Transverse colon (tissue), 4 donors: ENCODE measurements around the gene CABLES2. TPM values are rescaled to one million over a fixed set of nuclear protein-coding genes. Genes with fewer than 3 reads are reported as not detected.

ENCODE experiments used
- DNase-seq: peaks from one replicate; pipeline ENCODE4 v3.0.0-alpha.2; 2019
- H3K27ac ChIP-seq, 4 donors: fragments of 200-600 bp; sonication (generic); 2 replicates each; pipeline ENCODE4 v1.5.1; 2016 to 2018; ENCODE audit warnings: inconsistent platforms in 4 of 4
- H3K27me3 ChIP-seq: fragments of 200-600 bp; sonication (generic); 2 replicates; pipeline ENCODE4 v1.5.1; 2017; ENCODE audit warnings: inconsistent platforms
- H3K36me3 ChIP-seq, 4 donors: fragments of 200-600 bp; sonication (generic); 2 replicates each; pipeline ENCODE4 v1.5.1; 2017 to 2019; ENCODE audit warnings: inconsistent platforms in 4 of 4
- H3K4me1 ChIP-seq, 4 donors: fragments of 200-600 bp; sonication (generic); 2 replicates each; pipeline ENCODE4 v1.5.1; 2017 to 2020; ENCODE audit warnings: inconsistent platforms in 4 of 4
- H3K4me3 ChIP-seq, 4 donors: fragments of 200-600 bp; sonication (generic); 1 replicate in 1 of 4; 2 replicates in 3 of 4; pipeline versions ENCODE4 v1.5.1 to v1.6.1; 2017 to 2019; ENCODE audit warnings: inconsistent platforms in 4 of 4
- H3K9me3 ChIP-seq, 2 donors: fragments of 200-600 bp; sonication (generic); 2 replicates each; pipeline ENCODE4 v1.5.1; 2017 to 2019; ENCODE audit warnings: inconsistent platforms in 2 of 2
- CTCF ChIP-seq, 5 experiments: fragments of 200-600 bp in 3 of 5; fragments of 450-650 bp in 2 of 5; sonication (generic) in 3 of 5; IDR thresholded peaks; 1 replicate in 2 of 5; 2 replicates in 3 of 5; pipeline ENCODE4 v1.5.1; 2016 to 2017; ENCODE audit warnings: antibody characterized with exemption in 5 of 5, inconsistent platforms in 3 of 5, mild to moderate bottlenecking in 2 of 5, moderate library complexity in 1 of 5
- EP300 ChIP-seq: sonication (generic); formaldehyde crosslinking; IDR thresholded peaks from one replicate; pipeline ENCODE4 v1.6.1; 2017; ENCODE audit warnings: antibody characterized with exemption, low read depth
- POLR2A ChIP-seq: fragments of 450-650 bp; IDR thresholded peaks from one replicate; pipeline ENCODE4 v1.6.1; 2016; ENCODE audit warnings: antibody characterized with exemption, mild to moderate bottlenecking, moderate library complexity
- POLR2AphosphoS5 ChIP-seq, 3 donors: sonication (generic); formaldehyde crosslinking; IDR thresholded peaks; one replicate each; pipeline ENCODE4 v1.6.1; 2016; ENCODE audit warnings: antibody characterized with exemption in 3 of 3
- WGBS, 2 donors: methylation state at CpG; one replicate each; pipeline ENCODE4 v1.1.5; 2018; ENCODE audit warnings: low coverage in 1 of 2; 5-methylcytosine and 5-hydroxymethylcytosine counted together
- in situ Hi-C, 4 donors: fragments of 200-750 bp; cut with MboI; loops; one replicate each; pipeline versions ENCODE4 v1.15.0 to v1.15.1; 2017; ENCODE audit warnings: low sequenced_read_pairs in 3 of 4, low pct_ligation_motif_present in 1 of 4, low pct_unique_long_range_greater_than_20kb in 1 of 4
- intact Hi-C: fragments of 100-400 bp; cut with DNase I; formaldehyde crosslinking; loops from one replicate; pipeline ENCODE4 v1.15.1; 2023; ENCODE audit warnings: low total_unique reads
- total RNA-seq, 4 donors: library from RNA; depleted of rRNA; stranded (reverse); fragments of >200 nt; gene quantifications; one replicate each; pipeline ENCODE4 v1.1.0, GENCODE V29; 2016

Gene CABLES2
- total RNA-seq, 4 donors from 2014 or later: 3.7 to 10.1 (median 8.5) TPM

- H3K36me3 ChIP-seq: no peaks in the 10 kb centered on the region
- no peak overlapping the region for H3K27ac ChIP-seq
- no peaks in the 10 kb centered on the region for H3K4me1 ChIP-seq
- no peak for TF ChIP-seq POLR2A
- TF ChIP-seq POLR2AphosphoS5 (IDR thresholded peaks at IDR 0.05): no peak
- TF ChIP-seq EP300: no peak
- TF ChIP-seq CTCF (IDR thresholded peaks at IDR 0.05): no peak
- in situ Hi-C loops (no loop called here), intact Hi-C loops (no loop called here)
- WGBS, 2 donors: 89% methylated on average over 26 of the region's 27 CpGs; no CpG with 5 or more reads in 1 of the 2 donors
- no peak overlapping the region for H3K4me3 ChIP-seq
- no peaks in the 10 kb centered on the region for H3K9me3 ChIP-seq
- no peaks in the 10 kb centered on the region for H3K27me3 ChIP-seq
- DNase-seq: no peak
Observed at GRCh38 chr20:62395311-62396242, 11.5 kb downstream of the CABLES2 start.

DNA sequence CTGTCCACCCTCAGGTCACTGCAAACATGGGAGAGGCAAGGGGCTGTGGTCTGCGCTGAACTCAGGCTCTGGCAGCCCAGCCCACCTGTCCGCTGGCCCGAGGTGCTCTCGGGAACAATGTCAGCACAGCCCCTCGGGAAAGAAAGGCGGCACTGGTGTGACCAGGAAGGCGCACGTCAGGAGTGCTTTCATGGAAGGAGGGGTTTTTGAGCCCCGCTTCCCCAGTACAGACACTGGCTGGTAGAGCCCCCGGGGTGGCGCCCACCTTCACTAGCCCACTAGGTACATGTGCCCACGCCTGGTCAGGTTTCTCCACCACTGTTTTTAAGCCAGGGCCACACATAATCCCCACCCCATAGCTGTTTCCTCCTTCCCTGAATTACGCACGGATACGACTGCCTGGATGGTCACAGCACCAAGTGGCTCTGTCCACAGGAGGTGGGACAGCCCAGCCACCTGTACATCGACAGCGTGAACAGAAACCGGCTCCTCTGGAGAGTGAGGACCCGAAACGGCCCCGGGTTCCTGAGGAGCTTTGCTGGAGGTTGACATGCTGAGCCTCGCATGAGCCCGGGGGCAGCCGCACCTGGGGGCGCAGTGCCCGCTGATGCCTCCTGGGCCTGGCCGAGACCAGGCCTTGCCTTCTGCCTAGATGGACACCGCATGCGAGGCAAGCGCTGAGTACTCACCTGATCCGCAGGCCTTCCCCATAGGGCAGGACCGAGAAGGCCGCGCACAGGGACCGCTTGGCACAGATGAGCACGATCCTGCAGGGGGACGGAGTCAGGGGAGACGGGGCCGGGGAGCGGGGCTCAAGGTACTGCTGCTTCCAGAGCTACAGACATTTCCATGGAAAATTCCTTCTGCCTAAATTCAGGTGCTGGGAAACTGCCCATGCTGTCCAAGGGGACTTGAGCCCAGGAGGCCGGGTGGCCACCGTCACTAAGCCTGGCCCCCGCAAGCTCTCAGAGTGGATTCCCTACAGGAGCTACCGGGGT lies 12.5 kb downstream of the CABLES2 start:
- in situ Hi-C loops: no loop called here
- intact Hi-C loops: no loop called here
- Histone ChIP-seq H3K4me3 (no peak overlapping the region), H3K4me1 (no peaks in the 10 kb centered on the region), H3K36me3 (no peaks in the 10 kb centered on the region), H3K27me3 (no peaks in the 10 kb centered on the region), H3K27ac (no peak overlapping the region), H3K9me3 (no peaks in the 10 kb centered on the region)
- 90% methylated on average over 40 of the region's 44 CpGs; no CpG with 5 or more reads in 1 of the 2 donors for WGBS, 2 donors
- TF ChIP-seq EP300: no peak
- TF ChIP-seq CTCF (IDR thresholded peaks at IDR 0.05): no peak
- no peak for TF ChIP-seq POLR2A
- TF ChIP-seq POLR2AphosphoS5 (IDR thresholded peaks at IDR 0.05): no peak
- no peak for DNase-seq

GRCh38 chr20:62393830-62394229 lies 13.3 kb downstream of the CABLES2 start:
- no peaks in the 10 kb centered on the region for H3K36me3 ChIP-seq
- no peaks in the 10 kb centered on the region for H3K27me3 ChIP-seq
- WGBS, 2 donors: 87% methylated on average over 19 of the region's 24 CpGs; no CpG with 5 or more reads in 1 of the 2 donors
- in situ Hi-C loops (no loop called here), intact Hi-C loops (no loop called here)
- H3K9me3 ChIP-seq: no peaks in the 10 kb centered on the region
- H3K27ac ChIP-seq: no peak overlapping the region
- no peaks in the 10 kb centered on the region for H3K4me1 ChIP-seq
- H3K4me3 ChIP-seq: no peak overlapping the region
- TF ChIP-seq EP300 (no peak), POLR2AphosphoS5 (IDR thresholded peaks at IDR 0.05) (no peak), POLR2A (no peak), CTCF (IDR thresholded peaks at IDR 0.05) (no peak)
- no peak for DNase-seq

DNA sequence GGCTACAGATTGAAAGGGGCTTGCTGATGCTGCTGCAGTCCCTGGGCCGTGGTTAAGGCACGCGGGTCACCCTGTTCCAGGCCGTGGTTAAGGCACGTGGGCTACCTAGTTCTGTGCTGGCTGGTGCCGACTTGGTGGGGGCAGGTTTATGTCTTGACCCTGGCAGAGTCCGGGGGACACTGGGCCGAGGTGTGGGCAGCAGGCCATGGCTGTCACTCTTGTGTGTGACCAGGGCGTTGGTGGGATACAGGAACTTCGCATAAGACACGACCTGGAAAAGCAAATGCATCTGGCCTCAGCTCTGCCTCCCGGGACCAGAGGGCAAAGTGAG lies 13.8 kb downstream of the CABLES2 start:
- no peaks in the 10 kb centered on the region for H3K27me3 ChIP-seq
- TF ChIP-seq CTCF (IDR thresholded peaks at IDR 0.05): no peak
- no peak for TF ChIP-seq EP300
- no peak for TF ChIP-seq POLR2AphosphoS5 (IDR thresholded peaks at IDR 0.05)
- intact Hi-C loops (no loop called here), in situ Hi-C loops (no loop called here)
- H3K36me3 ChIP-seq: peaks cover 0 to 3% (median 0%) of the 10 kb centered on the region in 4 donors
- no peak overlapping the region for H3K27ac ChIP-seq
- H3K9me3 ChIP-seq: no peaks in the 10 kb centered on the region
- 81% methylated on average over 11 of the region's 12 CpGs; no CpG with 5 or more reads in 1 of the 2 donors for WGBS, 2 donors
- H3K4me1 ChIP-seq: peaks cover 0 to 2% (median under 1%) of the 10 kb centered on the region in 4 donors
- no peak overlapping the region for H3K4me3 ChIP-seq
- no peak for DNase-seq
